ENCODE results near the gene ZDHHC11.

- no peak for TF ChIP-seq CTCF (IDR thresholded peaks at IDR 0.05; ENCODE audit: low read depth, low read length, poor library complexity, severe bottlenecking)
- no peak for TF ChIP-seq EZH2phosphoT487 (IDR thresholded peaks at IDR 0.05; ENCODE audit: borderline replicate concordance, low read length)
Observed at GRCh38 chr5:861442-862366, 10.9 kb upstream of the ZDHHC11 start.

All from DOHH2 (cell line).